Glutamatergic neuron (in vitro differentiated cells): ENCODE measurements around the gene ZBTB46. TPM values are rescaled to one million over a fixed set of nuclear protein-coding genes. Genes with fewer than 3 reads are reported as not detected.
A peak's percentile ranks its signal among the peaks of the same experiment; 100 is the strongest.

Experiments
- DNase-seq: peaks from one replicate; pipeline ENCODE4 v3.0.0; 2022
- H3K27ac Mint-ChIP-seq: one replicate; pipeline ENCODE4 v1.8.0; 2020; ENCODE audit warnings: mild to moderate bottlenecking, mixed read lengths, inconsistent platforms; ENCODE audit not compliant: unreplicated experiment
- H3K27me3 Mint-ChIP-seq: one replicate; pipeline ENCODE4 v1.8.0; 2020; ENCODE audit warnings: mild to moderate bottlenecking, moderate library complexity, mixed read lengths, inconsistent platforms; ENCODE audit not compliant: unreplicated experiment
- H3K36me3 Mint-ChIP-seq: one replicate; pipeline ENCODE4 v1.8.0; 2020; ENCODE audit warnings: mild to moderate bottlenecking, mixed read lengths, inconsistent platforms; ENCODE audit not compliant: unreplicated experiment
- H3K4me1 Mint-ChIP-seq: one replicate; pipeline ENCODE4 v1.8.0; 2020; ENCODE audit warnings: mild to moderate bottlenecking, low read depth, mixed read lengths, inconsistent platforms; ENCODE audit not compliant: unreplicated experiment
- H3K4me3 Mint-ChIP-seq: one replicate; pipeline ENCODE4 v1.8.0; 2020; ENCODE audit warnings: mild to moderate bottlenecking, mixed read lengths, inconsistent platforms; ENCODE audit not compliant: unreplicated experiment
- H3K9me3 Mint-ChIP-seq: one replicate; pipeline ENCODE4 v1.8.0; 2020; ENCODE audit warnings: mild to moderate bottlenecking, moderate library complexity, mixed read lengths, inconsistent platforms; ENCODE audit not compliant: unreplicated experiment
- CTCF ChIP-seq: fragments of 200-600 bp; sonication (generic); IDR thresholded peaks from one replicate; pipeline ENCODE4 v1.5.0; 2021; ENCODE audit not compliant: partially characterized antibody, unreplicated experiment
- total RNA-seq: library from RNA; stranded (reverse); fragmentation: NEBNext Ultra II Directional; extraction: Animal tissue kit (Norgen Biotek cat#: 25700); gene quantifications from one replicate; pipeline ENCODE4 v1.2.1, GENCODE V29; 2021; ENCODE audit not compliant: unreplicated experiment

Gene ZBTB46
- total RNA-seq, 1 donor from 2014 or later = 94.4 TPM

GRCh38 chr20:63822276-63822696, 8.8 kb downstream of the ZBTB46 start:
- Mint-ChIP-seq H3K4me3 (peak overlapping the region; percentile 61), H3K27me3 (peaks cover 3% of the 10 kb centered on the region), H3K27ac (peak overlapping the region; percentile 48), H3K36me3 (no peaks in the 10 kb centered on the region), H3K9me3 (peaks cover 6% of the 10 kb centered on the region), H3K4me1 (peaks cover 36% of the 10 kb centered on the region)
- no peak for TF ChIP-seq CTCF
- DNase-seq = no peak

DNA sequence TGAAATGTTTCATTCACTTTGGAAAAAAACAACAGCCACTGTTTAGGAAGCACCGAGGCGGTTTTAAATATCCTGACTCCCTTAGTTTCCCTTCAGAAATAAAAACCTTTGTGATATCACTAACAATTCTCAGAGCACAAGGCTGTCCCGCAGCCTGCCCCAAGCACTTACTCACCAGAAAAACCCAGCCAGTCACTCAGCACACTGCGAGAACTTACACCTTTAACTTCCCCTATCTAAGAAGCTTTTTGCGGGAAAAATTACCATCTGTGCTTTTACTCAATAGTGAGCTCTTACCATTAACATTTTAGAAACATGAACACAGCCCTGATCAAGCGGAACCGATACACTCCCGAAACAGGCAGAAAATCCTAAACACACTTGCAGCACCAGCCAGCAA, 9.3 kb downstream of the ZBTB46 start:
- peaks cover 34% of the 10 kb centered on the region for H3K4me1 Mint-ChIP-seq
- peaks cover under 1% of the 10 kb centered on the region for H3K27me3 Mint-ChIP-seq

DNA sequence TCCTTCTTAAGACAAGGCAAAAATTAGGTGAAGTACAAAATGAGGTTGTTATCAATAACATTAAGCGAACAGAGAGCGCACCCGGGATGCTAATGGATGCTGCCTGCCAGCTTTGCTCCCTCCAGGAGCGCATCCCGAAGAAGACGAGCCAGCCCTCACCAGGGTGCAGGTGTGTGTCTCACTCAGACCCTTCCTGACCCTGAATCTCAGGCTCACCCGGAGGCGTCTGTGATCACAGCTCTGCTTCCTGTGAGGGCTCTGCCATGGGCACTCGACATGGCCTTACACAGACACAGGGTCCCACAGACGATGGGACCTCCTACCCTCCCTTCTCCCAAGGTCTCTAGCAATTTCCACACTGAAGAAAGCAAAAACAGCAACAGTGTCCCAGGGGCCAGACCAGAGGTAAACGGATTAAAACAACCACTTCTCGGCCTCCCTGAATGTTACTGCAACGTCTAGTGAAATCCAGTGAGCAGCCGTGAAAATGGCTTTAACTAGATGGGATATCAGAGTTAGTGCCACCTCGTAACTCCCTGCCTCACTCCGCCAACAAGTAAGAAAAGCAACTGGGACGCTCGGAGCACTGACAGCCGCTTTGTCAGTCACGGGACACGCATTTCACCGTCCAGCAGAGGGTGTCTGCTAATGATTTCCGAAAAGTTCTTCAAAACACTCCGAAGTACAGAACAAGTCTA, 11.7 kb downstream of the ZBTB46 start:
- H3K4me3 Mint-ChIP-seq = peak overlapping the region; percentile 6
- TF ChIP-seq CTCF = no peak
- peaks cover 16% of the 10 kb centered on the region for H3K9me3 Mint-ChIP-seq
- H3K36me3 Mint-ChIP-seq = no peaks in the 10 kb centered on the region
- DNase-seq = no peak
- H3K27me3 Mint-ChIP-seq = peaks cover 9% of the 10 kb centered on the region
- H3K4me1 Mint-ChIP-seq = peaks cover 39% of the 10 kb centered on the region
- peak overlapping the region; percentile 14 for H3K27ac Mint-ChIP-seq

More for the DNA sequence above, 9.3 kb downstream of the ZBTB46 start:
- DNase-seq = no peak
- Mint-ChIP-seq H3K27ac (no peak overlapping the region), H3K36me3 (no peaks in the 10 kb centered on the region), H3K9me3 (peaks cover 7% of the 10 kb centered on the region), H3K4me3 (peak overlapping the region; percentile 61)
- TF ChIP-seq CTCF = no peak

DNA sequence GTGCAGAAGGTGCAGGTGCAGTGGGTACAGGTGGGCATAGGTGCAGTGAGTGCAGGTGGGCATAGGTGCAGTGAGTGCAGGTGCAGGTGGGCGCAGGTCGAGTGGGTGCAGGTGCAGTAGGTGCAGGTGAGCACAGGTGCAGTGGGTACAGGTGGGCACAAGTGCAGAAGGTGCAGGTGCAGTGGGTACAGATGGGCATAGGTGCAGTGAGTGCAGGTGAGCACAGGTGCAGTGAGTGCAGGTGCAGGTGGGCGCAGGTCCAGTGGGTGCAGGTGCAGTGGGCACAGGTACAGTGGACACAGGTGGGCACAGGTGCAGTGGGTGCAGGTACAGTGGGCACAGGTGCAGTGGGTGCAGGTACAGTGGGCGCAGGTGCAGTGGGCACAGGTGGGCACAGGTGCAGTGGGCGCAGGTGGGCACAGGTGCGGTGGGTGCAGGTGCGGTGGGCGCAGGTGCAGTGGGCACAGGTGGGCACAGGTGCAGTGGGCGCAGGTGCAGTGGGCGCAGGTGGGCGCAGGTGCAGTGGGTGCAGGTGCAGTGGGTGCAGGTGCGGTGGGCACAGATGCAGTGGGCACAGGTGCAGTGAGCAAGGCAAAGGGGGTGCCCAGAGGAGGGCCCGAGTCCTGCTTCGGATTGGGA, 15.3 kb downstream of the ZBTB46 start:
- no peaks in the 10 kb centered on the region for H3K36me3 Mint-ChIP-seq
- DNase-seq = no peak
- no peak for TF ChIP-seq CTCF
- peaks cover 32% of the 10 kb centered on the region for H3K4me1 Mint-ChIP-seq
- H3K27ac Mint-ChIP-seq = peak overlapping the region; percentile 72
- peak overlapping the region; percentile 42 for H3K4me3 Mint-ChIP-seq
- H3K9me3 Mint-ChIP-seq = peaks cover 17% of the 10 kb centered on the region
- H3K27me3 Mint-ChIP-seq = peaks cover 15% of the 10 kb centered on the region
